ENCODE measurements around the gene EFEMP1. TPM values are rescaled to one million over a fixed set of nuclear protein-coding genes. Genes with fewer than 3 reads are reported as not detected.

Gene EFEMP1
- 2,071 and 2,356 TPM in 2 replicates for total RNA-seq

GRCh38 chr2:55923091-55923981 is at the start of gene EFEMP1:
Gene EFEMP1, minus strand, starts transcription at chr2:55923782. Its CDS starts 1,342 bp downstream, at chr2:55922440.

Other genes starting within 250 kb of the EFEMP1 start
- gene PNPT1, start 229.9 kb downstream of the EFEMP1 start, total RNA-seq: 49.1 and 61.6 TPM in 2 replicates

Data from thoracic aorta endothelial cell (primary cell).